Nephron (organoid): ENCODE measurements around the gene KIRREL3.

Experiments
- H3K27ac Mint-ChIP-seq, 3 experiments: 2 replicates each; pipeline ENCODE4 v1.8.0; 2020; ENCODE audit warnings: mixed read lengths in 3 of 3, mild to moderate bottlenecking in 2 of 3, moderate library complexity in 1 of 3
- H3K27me3 Mint-ChIP-seq: 2 replicates; pipeline ENCODE4 v1.8.0; 2021; ENCODE audit warnings: low read depth, mild to moderate bottlenecking, moderate library complexity, mixed read lengths
- H3K36me3 Mint-ChIP-seq: 2 replicates; pipeline ENCODE4 v1.8.0; 2020; ENCODE audit warnings: low read depth, mixed read lengths
- H3K4me1 Mint-ChIP-seq: 2 replicates; pipeline ENCODE4 v1.8.0; 2020; ENCODE audit warnings: mixed read lengths
- H3K4me3 Mint-ChIP-seq, 3 experiments: 2 replicates each; pipeline ENCODE4 v1.8.0; 2020; ENCODE audit warnings: mild to moderate bottlenecking in 3 of 3, mixed read lengths in 3 of 3, moderate library complexity in 2 of 3
- H3K9me3 Mint-ChIP-seq: 2 replicates; pipeline ENCODE4 v1.8.0; 2020; ENCODE audit warnings: mixed read lengths
- TF ChIP-seq, protein P1 (sequence below), 3 experiments: fragments of 200-600 bp; sonication (generic); IDR thresholded peaks; one replicate each; pipeline ENCODE4 v1.5.0; 2021; ENCODE audit warnings: antibody characterized with exemption in 3 of 3; ENCODE audit not compliant: unreplicated experiment in 3 of 3

KIRREL3 gene

DNA sequence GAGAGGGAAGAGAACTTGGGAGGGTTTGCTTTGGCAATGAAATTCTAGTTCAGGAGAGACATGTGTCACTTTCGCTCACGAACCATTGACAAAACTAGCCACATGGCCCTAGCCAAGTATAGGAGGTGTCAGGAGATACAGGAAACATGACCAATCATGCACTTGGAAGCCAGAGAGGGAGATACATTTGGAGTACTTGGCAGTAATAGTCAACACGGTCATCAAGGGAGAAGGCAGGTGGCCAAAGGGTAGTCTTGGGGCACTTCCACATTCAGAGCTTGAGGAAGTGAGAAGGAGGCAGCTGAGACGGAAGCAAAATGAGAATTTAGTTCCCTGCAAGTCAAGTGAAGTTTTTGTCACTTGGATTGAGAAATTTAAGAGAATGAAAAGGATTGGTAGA lies 26.4 kb upstream of the KIRREL3 start:
- H3K4me3 Mint-ChIP-seq: no peak overlapping the region
- no peaks in the 10 kb centered on the region for H3K4me1 Mint-ChIP-seq
- peaks cover 4% of the 10 kb centered on the region for H3K27me3 Mint-ChIP-seq
- no peak overlapping the region for H3K27ac Mint-ChIP-seq
- no peaks in the 10 kb centered on the region for H3K9me3 Mint-ChIP-seq
- TF ChIP-seq, protein P1, sequence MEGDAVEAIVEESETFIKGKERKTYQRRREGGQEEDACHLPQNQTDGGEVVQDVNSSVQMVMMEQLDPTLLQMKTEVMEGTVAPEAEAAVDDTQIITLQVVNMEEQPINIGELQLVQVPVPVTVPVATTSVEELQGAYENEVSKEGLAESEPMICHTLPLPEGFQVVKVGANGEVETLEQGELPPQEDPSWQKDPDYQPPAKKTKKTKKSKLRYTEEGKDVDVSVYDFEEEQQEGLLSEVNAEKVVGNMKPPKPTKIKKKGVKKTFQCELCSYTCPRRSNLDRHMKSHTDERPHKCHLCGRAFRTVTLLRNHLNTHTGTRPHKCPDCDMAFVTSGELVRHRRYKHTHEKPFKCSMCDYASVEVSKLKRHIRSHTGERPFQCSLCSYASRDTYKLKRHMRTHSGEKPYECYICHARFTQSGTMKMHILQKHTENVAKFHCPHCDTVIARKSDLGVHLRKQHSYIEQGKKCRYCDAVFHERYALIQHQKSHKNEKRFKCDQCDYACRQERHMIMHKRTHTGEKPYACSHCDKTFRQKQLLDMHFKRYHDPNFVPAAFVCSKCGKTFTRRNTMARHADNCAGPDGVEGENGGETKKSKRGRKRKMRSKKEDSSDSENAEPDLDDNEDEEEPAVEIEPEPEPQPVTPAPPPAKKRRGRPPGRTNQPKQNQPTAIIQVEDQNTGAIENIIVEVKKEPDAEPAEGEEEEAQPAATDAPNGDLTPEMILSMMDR (IDR thresholded peaks at IDR 0.05; ENCODE audit: unreplicated experiment in 3 of 3): no peak
- no peaks in the 10 kb centered on the region for H3K36me3 Mint-ChIP-seq

- no peak overlapping the region for H3K27ac Mint-ChIP-seq
- no peaks in the 10 kb centered on the region for H3K27me3 Mint-ChIP-seq
- H3K9me3 Mint-ChIP-seq: no peaks in the 10 kb centered on the region
- TF ChIP-seq, protein P1 (IDR thresholded peaks at IDR 0.05; ENCODE audit: unreplicated experiment in 3 of 3): no peak
- H3K4me1 Mint-ChIP-seq: no peaks in the 10 kb centered on the region
- no peaks in the 10 kb centered on the region for H3K36me3 Mint-ChIP-seq
- no peak overlapping the region for H3K4me3 Mint-ChIP-seq
Measured at GRCh38 chr11:127023991-127024390, 23.4 kb upstream of the KIRREL3 start.

DNA sequence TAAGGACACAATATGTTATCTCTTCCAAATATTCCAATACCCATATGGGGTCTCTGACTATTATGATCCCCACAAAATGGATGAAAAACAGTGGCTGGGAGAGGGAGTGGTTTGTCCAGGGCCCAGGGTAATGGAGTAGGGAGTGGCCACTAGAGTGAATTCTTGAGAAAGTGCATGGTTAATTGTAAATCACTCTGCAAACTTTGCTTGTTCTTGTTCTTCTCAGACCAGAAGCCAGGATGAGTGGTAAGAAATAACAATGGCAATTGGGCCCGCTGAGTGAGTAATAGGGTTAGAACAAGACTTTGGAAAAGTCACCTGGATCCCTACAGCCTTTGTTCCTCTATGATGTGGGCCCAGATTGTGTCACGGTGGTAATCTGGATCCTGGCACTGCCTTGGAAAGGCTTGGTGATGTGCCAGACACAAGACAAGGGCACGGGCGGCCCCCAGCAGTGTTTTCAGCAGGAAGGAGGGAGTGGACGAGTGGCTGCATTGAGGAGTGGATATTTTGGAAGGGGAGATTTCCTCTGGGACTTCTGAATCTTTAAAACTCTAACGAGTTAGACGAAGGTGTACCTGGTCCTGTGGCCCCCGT lies 18.2 kb upstream of the KIRREL3 start:
- Mint-ChIP-seq H3K4me1 (peaks cover 5% of the 10 kb centered on the region), H3K27ac (no peak overlapping the region), H3K36me3 (no peaks in the 10 kb centered on the region), H3K9me3 (no peaks in the 10 kb centered on the region), H3K27me3 (peaks cover 9% of the 10 kb centered on the region), H3K4me3 (no peak overlapping the region)
- TF ChIP-seq, protein P1 (IDR thresholded peaks at IDR 0.05; ENCODE audit: unreplicated experiment in 3 of 3): no peak

GRCh38 chr11:127017482-127017881 lies 16.9 kb upstream of the KIRREL3 start:
- Mint-ChIP-seq H3K36me3 (no peaks in the 10 kb centered on the region), H3K9me3 (no peaks in the 10 kb centered on the region), H3K27me3 (peaks cover 22% of the 10 kb centered on the region)

DNA sequence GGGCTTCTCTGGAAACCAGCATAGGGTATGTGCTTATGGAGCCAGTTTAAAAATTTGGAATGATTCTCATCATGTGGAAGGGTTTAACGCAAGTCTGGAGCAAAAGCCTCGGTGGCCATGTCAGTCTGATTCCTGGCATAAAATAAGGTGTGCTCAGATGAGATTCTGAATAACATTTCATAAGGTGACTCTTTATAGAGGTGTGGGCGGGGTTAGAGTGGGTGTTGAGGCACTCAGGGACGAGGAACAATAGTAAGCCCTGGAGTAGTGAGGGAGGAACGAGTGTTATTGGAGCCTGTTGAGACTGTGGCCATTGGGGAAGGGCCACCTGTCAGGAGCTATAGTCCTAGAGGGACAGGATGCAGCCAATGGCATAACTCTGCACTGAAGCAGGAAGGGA lies 13.0 kb upstream of the KIRREL3 start:
- Mint-ChIP-seq H3K4me3 (no peak overlapping the region), H3K9me3 (no peaks in the 10 kb centered on the region), H3K27ac (no peak overlapping the region), H3K4me1 (peaks cover 5% of the 10 kb centered on the region), H3K36me3 (no peaks in the 10 kb centered on the region), H3K27me3 (peaks cover 23% of the 10 kb centered on the region)
- TF ChIP-seq, protein P1 (IDR thresholded peaks at IDR 0.05; ENCODE audit: unreplicated experiment in 3 of 3): no peak

More at GRCh38 chr11:127017482-127017881, 16.9 kb upstream of the KIRREL3 start:
- Mint-ChIP-seq H3K4me3 (no peak overlapping the region), H3K4me1 (peaks cover 5% of the 10 kb centered on the region), H3K27ac (no peak overlapping the region)
- TF ChIP-seq, protein P1 (IDR thresholded peaks at IDR 0.05; ENCODE audit: unreplicated experiment in 3 of 3): peak; percentile 58 to 67 (median 61)

DNA sequence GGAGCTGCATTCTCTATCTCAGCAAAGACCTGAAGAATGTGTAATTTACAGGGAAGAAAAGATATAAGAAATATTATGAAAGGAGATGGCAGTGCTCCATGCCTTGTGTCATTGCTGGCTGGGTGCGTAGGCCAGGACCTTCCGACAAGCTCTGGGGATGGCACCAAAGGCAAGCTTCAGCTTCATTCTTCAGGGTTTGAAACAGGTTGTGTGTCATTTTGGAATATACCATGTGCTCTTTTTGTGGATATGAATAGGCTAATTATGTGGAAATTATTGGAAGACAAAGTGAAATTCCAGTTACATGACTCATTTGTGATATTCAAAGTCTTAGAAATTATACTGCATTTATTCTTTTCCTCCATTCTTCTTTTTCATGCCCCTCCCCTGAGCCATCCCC lies 5.7 kb upstream of the KIRREL3 start:
- H3K9me3 Mint-ChIP-seq: no peaks in the 10 kb centered on the region
- H3K4me1 Mint-ChIP-seq: peaks cover 17% of the 10 kb centered on the region
- no peak overlapping the region for H3K4me3 Mint-ChIP-seq
- H3K36me3 Mint-ChIP-seq: no peaks in the 10 kb centered on the region
- TF ChIP-seq, protein P1 (IDR thresholded peaks at IDR 0.05; ENCODE audit: unreplicated experiment in 3 of 3): no peak
- H3K27me3 Mint-ChIP-seq: peaks cover 17% of the 10 kb centered on the region
- no peak overlapping the region for H3K27ac Mint-ChIP-seq
